HL-60 (cell line): ENCODE results near the gene TNFAIP8L3.

Experiments used
- CTCF ChIP-seq: IDR thresholded peaks from one replicate; pipeline ENCODE4 v1.5.1; 2011; ENCODE audit warnings: low read length, control low read depth, inconsistent platforms; ENCODE audit not compliant: insufficient read depth
- GABPA ChIP-seq: IDR thresholded peaks from 2 replicates; pipeline ENCODE4 v1.6.1; 2012; ENCODE audit warnings: low read depth
- POLR2AphosphoS5 ChIP-seq: IDR thresholded peaks from 2 replicates; pipeline ENCODE4 v1.6.1; 2012; ENCODE audit warnings: low read depth
- REST ChIP-seq: IDR thresholded peaks from 2 replicates; pipeline ENCODE4 v1.6.1; 2012; ENCODE audit warnings: low read depth; ENCODE audit not compliant: insufficient replicate concordance
- SPI1 ChIP-seq: IDR thresholded peaks from 2 replicates; pipeline ENCODE4 v1.6.1; 2012; ENCODE audit warnings: low read depth, mild to moderate bottlenecking, borderline replicate concordance

GRCh38 chr15:51074926-51075325 lies 19.8 kb downstream of the TNFAIP8L3 start:
- TF ChIP-seq SPI1 (no peak), CTCF (no peak), POLR2AphosphoS5 (no peak), REST (no peak), GABPA (no peak)
